GM18526 (cell line): ENCODE data around the gene MALT1.

Source experiments
- POLR2A ChIP-seq: IDR thresholded peaks from 3 replicates; pipeline ENCODE4 v1.6.1; 2011; ENCODE audit not compliant: insufficient read length; ENCODE audit errors: extremely low read depth

The MALT1 gene

DNA sequence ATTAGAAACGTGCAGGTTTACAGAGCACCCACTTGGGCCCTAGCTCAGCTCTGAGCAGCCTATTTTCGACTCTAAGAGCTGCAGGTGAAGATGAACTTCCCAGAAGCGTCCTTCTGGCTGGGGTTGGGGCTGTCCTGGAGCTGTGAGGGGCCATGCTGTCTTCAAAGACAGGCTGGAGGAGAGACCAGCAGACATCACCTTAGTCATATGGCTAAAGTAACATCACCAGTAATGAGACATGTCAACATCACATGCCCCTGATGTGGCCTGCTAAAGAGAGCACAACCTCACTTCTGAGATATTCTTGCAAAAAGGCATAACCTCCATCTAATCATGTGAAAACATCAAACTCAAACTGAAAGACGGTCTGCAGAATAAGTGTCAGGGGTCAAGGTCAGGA, 106.2 kb downstream of the MALT1 start:
- no peak for TF ChIP-seq POLR2A

DNA sequence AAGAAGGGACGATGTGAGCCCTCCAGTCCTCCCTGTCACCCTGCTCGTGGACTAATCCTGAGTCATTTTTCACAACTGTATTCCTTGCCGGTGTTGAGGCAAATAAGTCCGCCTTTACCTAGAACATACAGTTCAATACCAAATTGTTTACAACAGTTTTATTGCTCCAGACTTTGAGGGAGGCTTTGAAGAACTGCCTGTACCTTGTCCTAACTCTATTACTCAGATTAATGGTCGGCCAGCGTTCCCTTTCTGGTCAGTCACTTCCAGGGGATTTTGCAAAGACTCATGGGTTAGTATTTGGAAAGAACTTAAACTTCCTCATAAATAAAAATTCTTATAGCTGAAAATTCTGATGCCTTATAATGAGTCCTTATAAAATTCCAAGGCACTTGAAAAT, 108.3 kb downstream of the MALT1 start:
- no peak for TF ChIP-seq POLR2A

DNA sequence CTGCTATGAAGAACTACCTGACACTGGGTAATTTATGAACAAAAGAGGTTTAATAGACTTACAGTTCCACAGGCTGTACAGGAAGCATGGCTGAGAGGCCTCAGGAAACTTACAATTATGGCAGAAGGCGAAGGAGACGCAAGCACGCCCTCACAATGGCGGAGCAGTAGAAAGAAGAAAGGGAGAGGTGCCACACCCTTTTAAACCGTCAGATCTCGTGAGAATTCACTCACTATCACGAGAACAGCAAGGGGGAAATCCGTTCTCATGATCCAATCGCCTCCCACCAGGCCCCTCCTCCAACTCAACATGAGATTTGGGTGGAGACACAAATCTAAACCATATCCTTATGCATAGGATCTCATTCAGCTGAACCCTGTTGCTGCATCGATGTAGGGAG, 108.8 kb downstream of the MALT1 start:
- no peak for TF ChIP-seq POLR2A

DNA sequence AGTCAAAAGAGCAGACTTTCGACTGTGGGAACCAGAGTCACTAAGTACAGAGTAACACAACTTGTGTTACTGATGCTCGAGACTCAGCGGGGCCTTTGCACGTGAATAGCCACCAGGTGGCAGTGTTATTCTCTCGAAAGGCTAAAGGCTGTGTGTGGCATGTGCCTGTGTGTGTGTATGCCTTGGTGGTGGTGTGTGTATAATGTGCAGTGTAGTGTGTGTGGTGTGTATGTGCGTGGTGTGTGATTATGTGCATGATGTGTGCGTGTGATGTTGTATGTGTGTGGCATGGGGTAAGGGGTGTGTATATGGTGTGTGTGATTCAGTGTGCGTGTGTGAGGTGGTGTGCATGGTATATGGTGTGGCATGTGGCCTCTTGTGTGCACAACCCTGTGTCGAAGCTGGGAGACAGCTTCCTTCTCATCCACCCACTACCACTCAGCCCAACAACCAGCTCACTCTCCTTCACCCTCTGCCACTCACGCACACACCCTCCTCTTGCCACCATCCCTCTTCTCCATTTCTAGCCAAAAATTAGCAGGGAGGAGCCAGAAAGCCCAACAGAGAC, 110.4 kb downstream of the MALT1 start:
- no peak for TF ChIP-seq POLR2A

DNA sequence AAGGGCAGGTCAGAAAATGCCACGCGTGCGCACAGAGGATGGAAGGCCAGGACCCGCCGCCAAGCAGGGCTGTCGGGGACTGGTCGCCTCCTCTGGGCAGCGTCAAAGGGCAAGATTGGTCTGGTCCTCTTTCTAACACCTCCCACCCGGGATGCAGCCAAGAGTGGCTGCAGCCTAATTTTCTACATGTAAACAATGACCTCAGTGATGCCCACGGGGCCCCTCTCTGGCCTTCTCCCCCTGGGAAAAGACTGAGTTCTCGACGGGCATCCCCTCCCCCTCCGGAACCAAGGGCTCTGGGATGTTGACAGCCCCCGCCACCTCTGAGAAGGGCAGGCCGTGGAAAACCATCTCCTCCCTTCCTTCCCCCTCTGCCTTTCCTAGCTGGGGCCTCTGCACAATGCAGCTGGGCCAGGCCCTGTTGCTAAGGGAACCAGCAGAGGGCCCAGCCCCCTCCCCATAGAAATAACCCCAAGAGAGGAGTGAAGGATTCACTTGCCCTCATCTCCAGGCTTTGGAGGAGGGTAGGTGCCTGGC, 113.4 kb downstream of the MALT1 start:
- no peak for TF ChIP-seq POLR2A

DNA sequence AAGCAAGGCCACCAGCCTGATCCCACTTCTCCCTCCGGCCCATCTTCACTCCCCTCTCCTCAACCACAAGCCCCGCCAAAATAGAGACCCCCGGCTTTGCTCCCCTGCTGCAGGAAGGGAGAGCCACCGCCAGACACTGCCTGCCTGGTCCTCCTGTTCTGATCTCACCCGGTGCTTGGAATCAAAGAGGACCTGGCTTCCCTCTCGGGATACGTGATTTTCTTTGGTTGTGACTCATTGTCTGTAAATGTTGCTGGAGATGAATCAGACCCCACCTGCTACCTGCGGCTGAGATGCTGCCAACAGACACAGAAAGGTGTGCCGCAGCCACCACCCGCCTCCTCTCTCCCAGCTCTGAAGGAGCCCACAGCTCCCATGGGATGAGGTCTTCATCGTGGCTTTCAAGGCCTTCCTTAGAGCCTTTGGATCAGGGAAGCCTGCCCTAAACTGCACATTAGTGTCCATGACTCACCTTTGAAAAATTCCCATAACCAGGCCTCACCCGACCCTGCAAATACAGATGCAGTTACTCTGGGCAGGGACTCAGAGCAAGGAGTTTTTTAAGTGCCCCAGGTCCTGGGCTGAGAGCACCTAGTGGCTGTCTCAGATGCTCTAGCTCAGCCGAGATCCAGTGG, 114.0 kb downstream of the MALT1 start:
- TF ChIP-seq POLR2A: no peak

DNA sequence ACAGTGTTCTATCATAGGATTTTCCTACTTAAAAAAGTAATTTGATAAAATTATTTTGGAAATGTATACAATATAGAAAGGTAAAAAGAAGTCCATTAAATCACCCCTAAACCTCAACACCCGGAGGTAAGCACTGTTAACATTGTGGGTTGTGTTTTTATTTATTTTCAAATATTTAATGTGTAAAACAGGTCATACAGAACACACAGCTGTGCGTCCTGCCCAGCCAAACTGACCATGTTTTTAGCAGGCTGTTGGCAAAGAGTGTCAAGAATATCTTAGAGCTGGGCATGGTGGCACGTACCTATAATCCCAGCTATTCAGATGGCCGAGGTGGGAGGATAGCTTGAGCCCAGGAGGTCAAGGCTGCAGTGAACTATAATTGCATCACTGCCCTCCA, 114.6 kb downstream of the MALT1 start:
- no peak for TF ChIP-seq POLR2A

DNA sequence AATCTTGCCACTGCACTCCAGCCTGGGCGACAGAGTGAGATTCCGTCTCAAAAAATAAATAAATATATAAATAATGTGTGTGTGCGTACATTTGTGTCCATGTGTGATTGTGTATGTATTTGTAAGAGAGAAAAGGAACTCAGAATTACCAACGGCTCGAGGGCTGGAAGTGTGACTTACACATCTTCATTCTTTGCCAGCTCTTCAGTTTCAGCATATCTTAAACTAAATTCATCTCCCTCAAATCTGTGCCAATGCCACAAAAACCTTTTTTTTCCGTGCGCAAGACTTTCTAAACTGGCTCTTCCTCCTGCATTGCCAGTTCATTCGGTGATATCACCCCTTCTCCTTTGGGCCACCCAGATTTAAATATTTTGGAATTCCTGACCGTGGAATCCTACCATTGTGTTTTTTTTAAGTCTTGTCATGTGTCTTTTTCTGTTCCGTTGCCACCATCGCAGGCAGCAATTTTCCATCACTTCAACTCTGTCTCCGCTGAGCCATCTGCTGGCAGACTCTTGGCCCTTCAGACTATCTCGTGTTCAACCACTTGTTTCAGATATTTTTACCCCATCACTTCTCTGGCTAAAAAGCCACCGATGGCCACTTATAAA, 116.4 kb downstream of the MALT1 start:
- no peak for TF ChIP-seq POLR2A

DNA sequence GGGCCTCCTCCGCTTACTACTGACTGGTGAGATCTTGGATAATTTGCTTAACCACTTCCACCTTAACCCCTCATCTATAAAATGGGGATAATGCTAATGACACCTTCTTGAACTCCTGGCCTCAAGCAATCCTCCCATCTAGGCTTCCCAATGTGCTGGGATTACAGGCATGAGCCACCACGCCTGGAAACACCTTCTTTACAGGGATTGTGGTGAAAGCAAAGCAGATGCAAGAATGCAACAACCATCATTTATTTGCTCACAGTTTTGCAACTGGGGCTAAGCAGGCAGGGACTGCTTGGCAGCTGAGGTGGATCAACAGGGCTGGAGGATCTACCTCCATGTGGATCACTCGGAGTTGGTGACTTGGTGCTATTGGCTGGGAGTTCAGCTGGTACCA, 117.2 kb downstream of the MALT1 start:
- TF ChIP-seq POLR2A: no peak

DNA sequence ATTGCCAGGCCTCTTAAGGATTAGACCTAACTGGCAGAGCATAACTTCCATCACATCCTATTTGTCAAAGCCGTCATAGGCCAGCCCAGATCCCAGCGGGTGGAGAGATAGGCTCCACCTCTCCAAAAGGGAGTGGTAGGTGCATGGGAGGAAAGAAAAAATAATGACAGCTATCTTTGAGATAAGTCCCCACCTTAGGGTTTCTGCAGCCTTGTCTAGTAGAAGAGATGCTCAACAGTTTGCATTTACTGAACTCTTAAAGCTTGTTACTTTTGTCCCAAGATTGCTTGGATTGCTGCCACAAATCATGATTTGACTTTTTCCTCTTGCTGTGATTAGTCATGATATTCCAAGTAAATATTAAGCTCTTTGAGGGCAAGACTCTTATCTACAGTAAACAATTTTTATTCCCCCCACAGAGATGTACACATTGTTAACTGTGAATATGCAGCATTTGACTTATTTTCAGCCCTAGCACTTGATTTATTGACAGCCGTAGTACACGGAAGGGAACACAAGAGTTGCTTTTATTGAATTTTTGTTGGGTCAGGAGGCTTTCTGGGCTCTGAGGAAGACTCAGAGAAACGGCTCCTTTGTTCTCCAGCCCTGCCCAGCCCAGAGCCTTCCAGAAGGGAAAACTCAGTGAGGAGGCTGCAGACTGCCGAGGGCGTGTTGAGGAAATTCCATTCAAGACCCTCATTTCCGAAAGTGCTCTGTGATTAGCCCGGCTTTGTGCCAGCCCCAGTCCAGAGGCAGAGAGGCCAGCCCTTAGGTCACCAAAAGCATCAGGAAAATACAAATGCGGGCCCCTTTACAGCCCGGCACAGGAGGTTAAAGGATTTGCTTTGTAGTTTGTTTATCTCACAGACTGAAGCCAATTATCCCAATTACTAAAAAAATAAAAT, 118.0 kb downstream of the MALT1 start:
- TF ChIP-seq POLR2A: no peak

DNA sequence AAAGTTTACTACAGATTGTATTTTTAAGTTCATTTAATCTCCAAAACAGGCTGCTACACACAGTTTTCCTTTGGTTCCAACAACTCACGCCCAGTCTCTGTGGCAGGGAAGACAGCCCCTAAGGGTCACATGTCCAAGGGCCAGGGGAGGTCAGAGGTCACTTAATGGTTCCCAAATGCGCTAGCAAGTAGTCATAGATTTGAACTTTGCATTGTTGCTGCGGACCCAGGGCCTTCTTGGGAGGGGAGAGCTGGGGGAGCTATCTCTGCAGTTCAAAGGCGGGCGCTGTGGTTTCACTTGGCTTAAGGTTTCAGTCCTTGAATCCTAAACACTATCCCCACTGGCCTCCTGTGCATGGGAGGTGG, 118.6 kb downstream of the MALT1 start:
- TF ChIP-seq POLR2A: no peak

DNA sequence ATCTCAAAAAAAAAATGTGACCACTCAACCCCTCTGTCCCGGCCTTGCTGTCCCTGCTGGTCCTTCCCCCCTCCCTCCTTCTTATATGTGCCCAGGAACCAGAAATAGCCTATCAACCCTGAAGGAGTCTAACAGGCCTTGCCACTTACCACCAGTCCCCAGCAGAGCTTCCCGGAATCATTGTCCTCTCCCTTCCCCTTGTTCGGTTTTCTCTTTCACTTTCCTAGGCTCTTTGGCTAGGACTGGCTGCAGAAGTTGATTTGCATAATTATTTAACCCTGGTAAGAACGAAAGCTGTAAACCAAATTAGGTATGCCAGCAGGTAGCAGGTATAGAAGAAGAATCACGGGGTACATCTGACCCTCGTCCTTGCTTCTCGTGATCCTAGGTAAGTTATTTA, 120.8 kb downstream of the MALT1 start:
- no peak for TF ChIP-seq POLR2A

DNA sequence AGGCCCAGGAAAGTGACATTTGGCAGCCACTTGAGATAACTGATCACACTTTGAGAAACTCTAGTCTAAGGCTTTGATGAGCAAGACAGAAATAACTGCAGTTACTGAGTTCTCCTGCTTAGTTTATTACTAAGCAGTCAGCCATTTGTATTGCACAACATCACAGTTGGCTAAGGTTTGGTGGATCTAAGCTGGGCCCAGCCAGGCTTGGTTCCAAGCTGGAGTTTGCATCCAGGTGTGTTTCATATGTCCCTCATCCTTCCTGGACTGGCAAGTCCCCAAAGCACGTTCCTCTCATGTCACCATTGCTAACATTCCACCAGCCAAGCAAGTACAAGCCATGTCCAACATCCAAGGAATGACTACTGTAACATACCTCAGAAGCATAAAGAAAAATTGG, 122.1 kb downstream of the MALT1 start:
- TF ChIP-seq POLR2A: no peak

DNA sequence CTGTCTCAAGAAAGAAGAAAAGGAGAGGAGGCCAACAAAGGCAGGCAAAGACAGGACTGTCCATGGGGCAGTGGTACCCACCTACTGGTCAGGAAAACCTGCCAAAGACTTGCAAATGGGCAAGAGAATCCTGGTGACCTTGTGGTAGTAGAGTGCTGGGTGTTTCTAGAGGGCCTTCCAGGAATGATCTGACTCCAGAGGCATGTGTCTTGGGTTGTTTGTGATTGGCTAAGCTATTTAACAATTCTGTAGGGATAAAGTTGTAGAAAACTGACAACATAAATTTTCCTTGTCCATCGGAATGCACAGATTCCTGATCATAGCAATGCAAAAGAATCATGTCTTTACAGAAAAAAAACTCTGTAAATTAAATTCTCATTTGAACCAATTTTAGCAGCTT, 125.0 kb downstream of the MALT1 start:
- no peak for TF ChIP-seq POLR2A

DNA sequence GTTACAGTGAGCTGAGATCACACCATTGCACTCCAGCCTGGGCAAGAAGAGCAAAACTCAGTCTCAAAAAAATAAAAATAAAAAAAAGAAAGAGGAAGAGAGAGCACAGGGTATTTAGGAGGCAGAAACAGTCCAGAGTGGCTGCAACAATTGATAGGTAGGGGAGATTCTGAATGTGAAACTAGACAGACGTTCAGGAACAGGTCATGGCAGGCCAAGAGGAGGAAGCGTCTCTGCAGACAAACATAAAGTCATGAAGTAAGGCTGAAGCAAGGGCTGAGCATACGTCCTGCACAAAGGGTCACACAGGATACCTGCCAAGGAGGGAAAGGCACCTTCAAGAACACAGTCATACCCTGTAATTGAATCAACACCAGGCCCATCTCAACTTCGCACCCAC, 129.3 kb downstream of the MALT1 start:
- TF ChIP-seq POLR2A: no peak

DNA sequence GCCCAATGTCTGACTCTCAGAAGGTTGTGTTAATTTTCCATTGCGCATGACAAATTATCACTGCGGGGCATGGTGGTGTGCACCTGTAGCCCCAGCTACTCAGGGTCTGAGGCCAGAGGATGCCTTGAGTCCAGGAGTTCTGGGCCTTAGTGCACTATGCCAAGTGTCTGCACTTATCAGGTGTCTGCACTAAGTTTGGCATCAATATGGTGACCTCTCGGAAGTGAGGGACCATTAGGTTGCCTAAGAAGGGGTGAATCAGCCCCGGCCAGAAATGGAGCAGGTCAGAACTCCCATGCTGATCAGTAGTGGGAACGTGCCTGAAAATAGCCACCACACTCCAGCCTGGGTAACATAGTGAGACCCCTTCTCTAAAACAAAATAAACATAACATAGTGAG, 131.7 kb downstream of the MALT1 start:
- TF ChIP-seq POLR2A: no peak
